Activated CD4-positive, alpha-beta memory T cell treated with anti-CD3 and anti-CD28 coated beads, Interleukin-2, amount 10 ng/mL, durations not matched to agents 7 days and 5 days (primary cell): ENCODE measurements around the gene BRD3OS. TPM values are rescaled to one million over a fixed set of nuclear protein-coding genes. Genes with fewer than 3 reads are reported as not detected.
A peak's percentile ranks its signal among the peaks of the same experiment; 100 is the strongest.

Source experiments
- CTCF ChIA-PET: fragments of 350-600 bp; sonication (Branson Sonifier 250); formaldehyde crosslinking; loops from one replicate; lab custom pipeline; 2021; ENCODE audit warnings: antibody characterized with exemption, inconsistent platforms; lab: Charles Lee
- POLR2A ChIA-PET: fragments of 350-600 bp; sonication (Branson Sonifier 250); formaldehyde crosslinking; loops from one replicate; lab custom pipeline; 2021; ENCODE audit warnings: antibody characterized with exemption; lab: Charles Lee
- DNase-seq: peaks from one replicate; pipeline ENCODE4 v3.0.0-alpha.2; 2020
- H3K27ac Mint-ChIP-seq: one replicate; pipeline ENCODE4 v1.8.0; 2021; ENCODE audit warnings: mild to moderate bottlenecking, mixed read lengths
- H3K27me3 Mint-ChIP-seq: one replicate; pipeline ENCODE4 v1.8.0; 2021; ENCODE audit warnings: mixed read lengths
- H3K36me3 Mint-ChIP-seq: one replicate; pipeline ENCODE4 v1.8.0; 2021; ENCODE audit warnings: low read depth, mixed read lengths
- H3K4me1 Mint-ChIP-seq: one replicate; pipeline ENCODE4 v1.8.0; 2021; ENCODE audit warnings: mixed read lengths
- H3K4me3 Mint-ChIP-seq: one replicate; pipeline ENCODE4 v1.8.0; 2021; ENCODE audit warnings: mild to moderate bottlenecking, mixed read lengths
- H3K9me3 Mint-ChIP-seq: one replicate; pipeline ENCODE4 v1.8.0; 2021; ENCODE audit warnings: mixed read lengths
- total RNA-seq, 2 experiments: library from RNA; stranded (reverse); gene quantifications; one replicate each; pipeline ENCODE4 v1.2.3, GENCODE V29; 2021

The BRD3OS gene
- total RNA-seq, 2 experiments from 2014 or later, result 9.6 to 10.3 TPM

GRCh38 chr9:133991964-133992779, 33.1 kb upstream of the BRD3OS start, which contains the start of gene VAV2:
TSS of gene VAV2 (minus strand) at chr9:133992324. CDS start at chr9:133992278, 46 bp downstream.
- Mint-ChIP-seq H3K4me1 (peaks cover 1% of the 10 kb centered on the region), H3K9me3 (no peaks in the 10 kb centered on the region), H3K36me3 (no peaks in the 10 kb centered on the region), H3K4me3 (peak within 1 kb of the TSS; percentile 59), H3K27me3 (peaks cover 17% of the 10 kb centered on the region), H3K27ac (no peak within 1 kb of the TSS)
- DNase-seq, result peak; percentile 43
- ChIA-PET CTCF (interaction anchor here (3.4 to 3.7 kb wide), 2 partner anchors 199 to 210 kb away, joined by 29 to 79 read pairs; no protein-coding TSS in a partner anchor), POLR2A (interaction anchor here (2.6 kb wide), 1 partner anchor 209 kb away, joined by 9 read pairs; no protein-coding TSS in a partner anchor)

- H3K36me3 Mint-ChIP-seq, result no peaks in the 10 kb centered on the region
- peak overlapping the region; percentile 59 for H3K4me3 Mint-ChIP-seq
- peak; percentile 72 for DNase-seq
- peaks cover 17% of the 10 kb centered on the region for H3K27me3 Mint-ChIP-seq
- H3K9me3 Mint-ChIP-seq, result no peaks in the 10 kb centered on the region
- H3K4me1 Mint-ChIP-seq, result peaks cover 1% of the 10 kb centered on the region
- ChIA-PET CTCF (interaction anchor here (0.7 to 3.7 kb wide), 6 partner anchors 13 to 211 kb away, joined by 3 to 79 read pairs (median 10); no protein-coding TSS in a partner anchor), POLR2A (interaction anchor here (1.1 to 2.6 kb wide), 3 partner anchors 37 to 212 kb away, joined by 3 to 9 read pairs (median 3); no protein-coding TSS in a partner anchor)
- no peak overlapping the region for H3K27ac Mint-ChIP-seq
These were observed 32.3 kb upstream of the BRD3OS start for GRCh38 chr9:133992780-133993634.

GRCh38 chr9:133993635-133994253, 31.5 kb upstream of the BRD3OS start:
- Mint-ChIP-seq H3K36me3 (no peaks in the 10 kb centered on the region), H3K27me3 (peaks cover 17% of the 10 kb centered on the region), H3K4me1 (peaks cover 1% of the 10 kb centered on the region), H3K4me3 (peak overlapping the region; percentile 59), H3K9me3 (no peaks in the 10 kb centered on the region), H3K27ac (no peak overlapping the region)
- ChIA-PET CTCF (interaction anchor here (0.7 to 3.7 kb wide), 11 partner anchors 8 to 808 kb away, joined by 3 to 79 read pairs (median 4); no protein-coding TSS in a partner anchor), POLR2A (interaction anchor here (1.1 to 2.6 kb wide), 3 partner anchors 38 to 213 kb away, joined by 3 to 9 read pairs (median 3); no protein-coding TSS in a partner anchor)
- no peak for DNase-seq

- peak; percentile 76 for DNase-seq
- CTCF ChIA-PET, result interaction anchor here (0.7 to 3.7 kb wide), 12 partner anchors 9 to 809 kb away, joined by 3 to 79 read pairs (median 4); no protein-coding TSS in a partner anchor
- POLR2A ChIA-PET, result interaction anchor here (1.3 to 2.6 kb wide), 2 partner anchors 212 to 214 kb away, joined by 3 to 9 read pairs; no protein-coding TSS in a partner anchor
- H3K9me3 Mint-ChIP-seq, result no peaks in the 10 kb centered on the region
- H3K4me1 Mint-ChIP-seq, result peaks cover 1% of the 10 kb centered on the region
- no peak overlapping the region for H3K27ac Mint-ChIP-seq
- peaks cover 16% of the 10 kb centered on the region for H3K27me3 Mint-ChIP-seq
- no peaks in the 10 kb centered on the region for H3K36me3 Mint-ChIP-seq
- H3K4me3 Mint-ChIP-seq, result no peak overlapping the region
These were observed 30.8 kb upstream of the BRD3OS start for GRCh38 chr9:133994353-133995011.

GRCh38 chr9:133995012-133995896, 30.0 kb upstream of the BRD3OS start:
- ChIA-PET POLR2A (interaction anchor here (2.6 kb wide), 1 partner anchor 212 kb away, joined by 9 read pairs; no protein-coding TSS in a partner anchor), CTCF (interaction anchor here (0.8 to 3.7 kb wide), 8 partner anchors 11 to 268 kb away, joined by 3 to 79 read pairs (median 4); no protein-coding TSS in a partner anchor)
- H3K4me1 Mint-ChIP-seq, result peaks cover 1% of the 10 kb centered on the region
- H3K9me3 Mint-ChIP-seq, result no peaks in the 10 kb centered on the region
- no peak for DNase-seq
- no peak overlapping the region for H3K27ac Mint-ChIP-seq
- no peaks in the 10 kb centered on the region for H3K36me3 Mint-ChIP-seq
- H3K4me3 Mint-ChIP-seq, result no peak overlapping the region
- H3K27me3 Mint-ChIP-seq, result peaks cover 11% of the 10 kb centered on the region

- POLR2A ChIA-PET, result no interaction called here
- CTCF ChIA-PET, result interaction anchor here (0.6 kb wide), 1 partner anchor 72 kb away, joined by 3 read pairs; no protein-coding TSS in a partner anchor
- no peak overlapping the region for H3K27ac Mint-ChIP-seq
- H3K4me1 Mint-ChIP-seq, result peaks cover 1% of the 10 kb centered on the region
- H3K4me3 Mint-ChIP-seq, result no peak overlapping the region
- peaks cover 2% of the 10 kb centered on the region for H3K27me3 Mint-ChIP-seq
- no peaks in the 10 kb centered on the region for H3K9me3 Mint-ChIP-seq
- no peak for DNase-seq
- H3K36me3 Mint-ChIP-seq, result no peaks in the 10 kb centered on the region
These were observed 28.5 kb upstream of the BRD3OS start for GRCh38 chr9:133996531-133997520.

- Mint-ChIP-seq H3K9me3 (no peaks in the 10 kb centered on the region), H3K4me3 (no peak overlapping the region), H3K27me3 (peaks cover 2% of the 10 kb centered on the region), H3K27ac (no peak overlapping the region), H3K36me3 (no peaks in the 10 kb centered on the region), H3K4me1 (peaks cover 1% of the 10 kb centered on the region)
- no peak for DNase-seq
- POLR2A ChIA-PET, result no interaction called here
- CTCF ChIA-PET, result interaction anchor here (0.6 kb wide), 1 partner anchor 71 kb away, joined by 3 read pairs; no protein-coding TSS in a partner anchor
These were observed 27.7 kb upstream of the BRD3OS start for GRCh38 chr9:133997584-133997983.

GRCh38 chr9:133998915-133999595, 26.2 kb upstream of the BRD3OS start:
- peaks cover 2% of the 10 kb centered on the region for H3K27me3 Mint-ChIP-seq
- no peaks in the 10 kb centered on the region for H3K36me3 Mint-ChIP-seq
- POLR2A ChIA-PET, result no interaction called here
- no peak overlapping the region for H3K27ac Mint-ChIP-seq
- H3K4me3 Mint-ChIP-seq, result no peak overlapping the region
- no peaks in the 10 kb centered on the region for H3K4me1 Mint-ChIP-seq
- H3K9me3 Mint-ChIP-seq, result no peaks in the 10 kb centered on the region
- CTCF ChIA-PET, result no interaction called here
- no peak for DNase-seq

GRCh38 chr9:133999851-134000265, 25.4 kb upstream of the BRD3OS start:
- H3K36me3 Mint-ChIP-seq, result no peaks in the 10 kb centered on the region
- H3K4me1 Mint-ChIP-seq, result no peaks in the 10 kb centered on the region
- POLR2A ChIA-PET, result no interaction called here
- no peaks in the 10 kb centered on the region for H3K27me3 Mint-ChIP-seq
- H3K9me3 Mint-ChIP-seq, result no peaks in the 10 kb centered on the region
- no peak overlapping the region for H3K27ac Mint-ChIP-seq
- CTCF ChIA-PET, result no interaction called here
- DNase-seq, result no peak
- no peak overlapping the region for H3K4me3 Mint-ChIP-seq

- ChIA-PET POLR2A (no interaction called here), CTCF (no interaction called here)
- Mint-ChIP-seq H3K27ac (no peak overlapping the region), H3K36me3 (no peaks in the 10 kb centered on the region), H3K4me3 (no peak overlapping the region), H3K27me3 (peaks cover 2% of the 10 kb centered on the region), H3K4me1 (no peaks in the 10 kb centered on the region), H3K9me3 (no peaks in the 10 kb centered on the region)
- no peak for DNase-seq
These were observed 22.5 kb upstream of the BRD3OS start for GRCh38 chr9:134002796-134003195.
